Right atrium auricular region (tissue), 2 donors: ENCODE results near the gene DTX3. TPM values are rescaled to one million over a fixed set of nuclear protein-coding genes. Genes with fewer than 3 reads are reported as not detected.
"Not testable (repeated sequence)": the region's sequence is repeated elsewhere in the genome, so short reads cannot be mapped to it uniquely, and the experiment has no call there.

Source experiments
- DNase-seq: peaks from one replicate; pipeline ENCODE4 v3.0.0-alpha.2; 2019; ENCODE audit warnings: low spot score
- H3K27ac ChIP-seq, 2 donors: fragments of 200-600 bp; sonication (generic); 1 replicate in 1 of 2; 2 replicates in 1 of 2; pipeline ENCODE4 v1.5.1; 2016 to 2019
- H3K27me3 ChIP-seq, 2 donors: fragments of 200-600 bp; sonication (generic); one replicate each; pipeline versions ENCODE4 v1.5.1 to v1.6.0; 2017 to 2019
- H3K36me3 ChIP-seq: fragments of 200-600 bp; sonication (generic); one replicate; pipeline ENCODE4 v1.5.1; 2016
- H3K4me1 ChIP-seq, 2 donors: fragments of 200-600 bp; sonication (generic); one replicate each; pipeline versions ENCODE4 v1.5.1 to v1.6.0; 2017 to 2019
- H3K4me3 ChIP-seq, 2 donors: fragments of 200-600 bp; sonication (generic); 1 replicate in 1 of 2; 2 replicates in 1 of 2; pipeline ENCODE4 v1.5.1; 2017 to 2019; ENCODE audit warnings: mild to moderate bottlenecking in 1 of 2, moderate library complexity in 1 of 2
- H3K9me3 ChIP-seq, 2 donors: fragments of 200-600 bp; sonication (generic); one replicate each; pipeline ENCODE4 v1.5.1; 2019
- CTCF ChIP-seq, 2 donors: fragments of 200-600 bp; sonication (generic); IDR thresholded peaks; one replicate each; pipeline ENCODE4 v1.5.1; 2019; ENCODE audit warnings: antibody characterized with exemption in 2 of 2
- total RNA-seq, 2 donors: library from RNA; depleted of rRNA; stranded (reverse); fragments of >200 nt; gene quantifications; one replicate each; pipeline ENCODE4 v1.1.0, GENCODE V29; 2016

Gene DTX3
- total RNA-seq, 2 donors from 2014 or later, result 22.3 to 32.5 TPM

- Histone ChIP-seq H3K4me3 (no peak overlapping the region), H3K4me1 (peaks cover 0 to 53% of the 10 kb centered on the region in 2 donors), H3K27me3 (no peaks in the 10 kb centered on the region), H3K36me3 (no peaks in the 10 kb centered on the region), H3K9me3 (no peaks in the 10 kb centered on the region), H3K27ac (no peak overlapping the region)
- no peak for TF ChIP-seq CTCF (IDR thresholded peaks at IDR 0.05)
- DNase-seq, result no peak
Measured at GRCh38 chr12:57614178-57614947, 9.7 kb downstream of the DTX3 start.

GRCh38 chr12:57614948-57615500, 10.4 kb downstream of the DTX3 start:
- Histone ChIP-seq H3K27ac (no peak overlapping the region), H3K36me3 (no peaks in the 10 kb centered on the region), H3K4me3 (no peak overlapping the region), H3K4me1 (peaks cover 0 to 53% of the 10 kb centered on the region in 2 donors), H3K27me3 (no peaks in the 10 kb centered on the region), H3K9me3 (no peaks in the 10 kb centered on the region)
- TF ChIP-seq CTCF (IDR thresholded peaks at IDR 0.05), result no peak
- no peak for DNase-seq

GRCh38 chr12:57615637-57616036, 11.0 kb downstream of the DTX3 start:
- Histone ChIP-seq H3K36me3 (no peaks in the 10 kb centered on the region), H3K27me3 (peaks cover 3% of the 10 kb centered on the region in 2 donors), H3K9me3 (no peaks in the 10 kb centered on the region), H3K4me1 (peaks cover 0 to 53% of the 10 kb centered on the region in 2 donors), H3K27ac (no peak overlapping the region), H3K4me3 (no peak overlapping the region)
- no peak for DNase-seq
- no peak for TF ChIP-seq CTCF (IDR thresholded peaks at IDR 0.05)

- no peaks in the 10 kb centered on the region for H3K36me3 ChIP-seq
- no peak overlapping the region for H3K27ac ChIP-seq
- no peak for DNase-seq
- H3K4me1 ChIP-seq, result peaks cover 0 to 53% of the 10 kb centered on the region in 2 donors
- H3K4me3 ChIP-seq, result peak overlapping the region in 1 of 2 donors; percentile 10
- peaks cover 9 to 12% of the 10 kb centered on the region in 2 donors for H3K27me3 ChIP-seq
- no peak for TF ChIP-seq CTCF (IDR thresholded peaks at IDR 0.05)
- no peaks in the 10 kb centered on the region for H3K9me3 ChIP-seq
Measured at GRCh38 chr12:57616383-57617101, 11.9 kb downstream of the DTX3 start.

- Histone ChIP-seq H3K4me1 (peaks cover 0 to 45% of the 10 kb centered on the region in 2 donors), H3K4me3 (peak overlapping the region in 1 of 2 donors; percentile 27), H3K9me3 (no peaks in the 10 kb centered on the region), H3K27ac (no peak overlapping the region), H3K36me3 (no peaks in the 10 kb centered on the region), H3K27me3 (peaks cover 11 to 14% of the 10 kb centered on the region in 2 donors)
- TF ChIP-seq CTCF (IDR thresholded peaks at IDR 0.05), result no peak
- DNase-seq, result no peak
Measured at GRCh38 chr12:57617942-57618341, 13.3 kb downstream of the DTX3 start.

- not testable (repeated sequence) for DNase-seq, H3K27ac ChIP-seq, H3K9me3 ChIP-seq, H3K36me3 ChIP-seq, H3K4me3 ChIP-seq
- H3K27me3 ChIP-seq, result peaks cover 11 to 14% of the 10 kb centered on the region in 2 donors
- peaks cover 0 to 40% of the 10 kb centered on the region in 2 donors for H3K4me1 ChIP-seq
Measured at GRCh38 chr12:57618431-57618830, 13.8 kb downstream of the DTX3 start.
